LNCAP (cell line): ENCODE data around the gene RBM39.

Experiments used
- CTCF ChIP-seq: fragments of 450-650 bp; IDR thresholded peaks from 2 replicates; pipeline ENCODE4 v1.5.1; 2017; ENCODE audit warnings: mild to moderate bottlenecking

The RBM39 gene

GRCh38 chr20:35674921-35675320, 67.1 kb downstream of the RBM39 start:
- TF ChIP-seq CTCF, result no peak

GRCh38 chr20:35673884-35674283, 68.2 kb downstream of the RBM39 start:
- no peak for TF ChIP-seq CTCF

GRCh38 chr20:35669681-35670080, 72.4 kb downstream of the RBM39 start:
- no peak for TF ChIP-seq CTCF

GRCh38 chr20:35669221-35669620, 72.8 kb downstream of the RBM39 start:
- TF ChIP-seq CTCF, result no peak

GRCh38 chr20:35665949-35666288, 76.1 kb downstream of the RBM39 start:
- no peak for TF ChIP-seq CTCF

- TF ChIP-seq CTCF, result no peak
Measured at GRCh38 chr20:35664466-35665206, 77.4 kb downstream of the RBM39 start, which contains the start of the genes CPNE1 and RBM12. Gene CPNE1, minus strand, starts transcription at chr20:35664900. Its CDS starts 31,977 bp downstream, at chr20:35632923. Gene RBM12, minus strand, starts transcription at chr20:35664900. Its CDS starts 9,578 bp downstream, at chr20:35655322.

GRCh38 chr20:35663516-35664465, 78.3 kb downstream of the RBM39 start:
- TF ChIP-seq CTCF, result no peak
